HCT116 (cell line): ENCODE data around the gene OR4M1. TPM values are rescaled to one million over a fixed set of nuclear protein-coding genes. Genes with fewer than 3 reads are reported as not detected.
"Not testable (repeated sequence)": the region's sequence is repeated elsewhere in the genome, so short reads cannot be mapped to it uniquely, and the experiment has no call there.

Source experiments
- ATAC-seq: fragments of 200-7000 bp; cut with Tn5 transposase; 2 replicates; pipeline ENCODE4 v1.9.1; 2020; ENCODE audit warnings: mild to moderate bottlenecking, moderate library complexity
- BruUV-seq: library from RNA; stranded (reverse); fragments of 400-500 nt; replicated peaks from 2 replicates; lab custom pipeline; 2021; lab: Mats Ljungman, UMichigan
- CTCF ChIA-PET: fragments of 300-600 bp; sonication (Branson Sonifier 250); formaldehyde crosslinking; loops from one replicate; lab custom pipeline; 2021; ENCODE audit warnings: antibody characterized with exemption; lab: Charles Lee
- POLR2A ChIA-PET: fragments of 300-600, 350-600 bp; sonication (Branson Sonifier 250); formaldehyde crosslinking; loops from one replicate; lab custom pipeline; 2021; ENCODE audit warnings: antibody characterized with exemption; lab: Charles Lee
- RAD21 ChIA-PET, 2 experiments: fragments of 300-600 bp; sonication (Branson Sonifier 250); formaldehyde crosslinking; loops; one replicate each; lab custom pipeline; 2023; ENCODE audit warnings: low total read pairs in 2 of 2; ENCODE audit not compliant: uncharacterized antibody in 2 of 2, unreplicated experiment in 2 of 2, low non-redundant PET in 1 of 2; lab: Charles Lee
- DNase-seq: peaks from one replicate; pipeline ENCODE4 v3.0.0-alpha.2; 2010; ENCODE audit warnings: low read depth, low spot score
- H2AFZ ChIP-seq: fragments of 200-600 bp; shearing (Covaris generic), sonication (generic); 2 replicates; pipeline ENCODE4 v1.6.1; 2017; ENCODE audit warnings: low read depth, mixed run types, mixed read lengths, antibody characterized with exemption, low read length; ENCODE audit not compliant: poor library complexity, severe bottlenecking
- H3K27ac ChIP-seq: 2 replicates; pipeline ENCODE4 v1.5.1; 2012; ENCODE audit warnings: low read depth, low read length
- H3K27me3 ChIP-seq: fragments of 200-600 bp; sonication (generic); 2 replicates; pipeline ENCODE4 v1.6.1; 2016; ENCODE audit warnings: mixed run types, low read length, mixed read lengths; ENCODE audit not compliant: insufficient read depth
- H3K36me3 ChIP-seq, 2 experiments: fragments of 200-500 bp in 1 of 2; fragments of 200-600 bp in 1 of 2; sonication (Bioruptor generic) in 1 of 2; sonication (generic) in 1 of 2; 2 replicates each; pipeline versions ENCODE4 v1.5.1 to v1.6.1; 2014 to 2016; ENCODE audit warnings: low read length in 2 of 2, inconsistent platforms in 1 of 2, mixed read lengths in 1 of 2, mixed run types in 1 of 2; ENCODE audit not compliant: insufficient read depth in 2 of 2, control insufficient read depth in 1 of 2
- H3K4me1 ChIP-seq, 2 experiments: fragments of 200-600 bp in 1 of 2; sonication (generic) in 1 of 2; 2 replicates each; pipeline versions ENCODE4 v1.5.1 to v1.6.1; 2012 to 2017; ENCODE audit warnings: low read length in 2 of 2, inconsistent platforms in 1 of 2, mild to moderate bottlenecking in 1 of 2, mixed read lengths in 1 of 2, mixed run types in 1 of 2, moderate library complexity in 1 of 2; ENCODE audit not compliant: insufficient read depth in 2 of 2, control insufficient read depth in 1 of 2
- H3K4me2 ChIP-seq: fragments of 200-600 bp; sonication (generic); 2 replicates; pipeline ENCODE4 v1.6.1; 2017; ENCODE audit warnings: mixed run types, low read length, mixed read lengths
- H3K4me3 ChIP-seq, 2 experiments: fragments of 200-600 bp in 1 of 2; sonication (generic) in 1 of 2; replicated peaks in 1 of 2; 2 replicates each; pipeline ENCODE4 v1.5.1; 2011 to 2016; ENCODE audit warnings: low read length in 2 of 2, control low read depth in 1 of 2, low read depth in 1 of 2, mild to moderate bottlenecking in 1 of 2, mixed read lengths in 1 of 2, mixed run types in 1 of 2
- H3K79me2 ChIP-seq: fragments of 200-600 bp; sonication (generic); 2 replicates; pipeline ENCODE4 v1.6.1; 2017; ENCODE audit warnings: mild to moderate bottlenecking, mixed run types, low read length, moderate library complexity, mixed read lengths; ENCODE audit not compliant: insufficient read depth
- H3K9ac ChIP-seq: fragments of 200-600 bp; sonication (generic); 2 replicates; pipeline ENCODE4 v1.6.1; 2016; ENCODE audit warnings: low read length, mixed read lengths
- H3K9me2 ChIP-seq: fragments of 200-600 bp; sonication (generic), shearing (Covaris generic); 2 replicates; pipeline ENCODE4 v1.6.1; 2017; ENCODE audit warnings: mixed run types, mild to moderate bottlenecking, moderate library complexity; ENCODE audit not compliant: insufficient read depth
- H3K9me3 ChIP-seq, 2 experiments: fragments of 200-500 bp in 1 of 2; fragments of 200-600 bp in 1 of 2; sonication (Bioruptor generic) in 1 of 2; sonication (generic) in 1 of 2; 2 replicates each; pipeline ENCODE4 v1.6.1; 2014 to 2017; ENCODE audit warnings: low read length in 2 of 2, mixed read lengths in 2 of 2, inconsistent platforms in 1 of 2, low read depth in 1 of 2, mild to moderate bottlenecking in 1 of 2, mixed run types in 1 of 2, moderate library complexity in 1 of 2; ENCODE audit not compliant: control insufficient read depth in 1 of 2, insufficient read depth in 1 of 2
- H4K20me1 ChIP-seq: fragments of 200-600 bp; sonication (generic), shearing (Covaris generic); 2 replicates; pipeline ENCODE4 v1.6.1; 2017; ENCODE audit warnings: mixed run types, mild to moderate bottlenecking, moderate library complexity; ENCODE audit not compliant: insufficient read depth
- FOSL1 ChIP-seq: IDR thresholded peaks from 2 replicates; pipeline ENCODE4 v1.6.1; 2012; ENCODE audit warnings: low read depth
- REST ChIP-seq: IDR thresholded peaks from 2 replicates; pipeline ENCODE4 v1.6.1; 2012; ENCODE audit warnings: low read depth
- SIN3A ChIP-seq: IDR thresholded peaks from 2 replicates; pipeline ENCODE4 v1.6.1; 2012; ENCODE audit warnings: low read depth
- intact Hi-C: fragments of 100-400 bp; cut with micrococcal nuclease; formaldehyde crosslinking; loops from 2 replicates; pipeline ENCODE4 v1.10.0; 2022
- total RNA-seq: library from RNA; stranded (reverse); gene quantifications from one replicate; pipeline ENCODE4 v1.2.1, GENCODE V29; 2021; ENCODE audit not compliant: unreplicated experiment

The OR4M1 gene
- total RNA-seq, 1 experiment from 2014 or later: not detected

- BruUV-seq, H3K27me3 ChIP-seq, POLR2A ChIA-PET, H3K27ac ChIP-seq, intact Hi-C loops, DNase-seq, H3K9ac ChIP-seq, H3K36me3 ChIP-seq, ATAC-seq, H2AFZ ChIP-seq, H3K4me1 ChIP-seq, H3K79me2 ChIP-seq, H3K9me2 ChIP-seq, RAD21 ChIA-PET, H4K20me1 ChIP-seq, H3K4me2 ChIP-seq, H3K4me3 ChIP-seq, CTCF ChIA-PET: not testable (repeated sequence)
- H3K9me3 ChIP-seq: peaks cover 24 to 37% of the 10 kb centered on the region in 2 experiments; a peak in 2 of 4 replicates
Measured at GRCh38 chr14:19752316-19752715, 21.0 kb upstream of the OR4M1 start.

GRCh38 chr14:19754172-19754571, 19.1 kb upstream of the OR4M1 start:
- Histone ChIP-seq H3K27me3 (no peaks in the 10 kb centered on the region), H3K4me3 (no peak overlapping the region), H3K9me3 (peaks cover 17 to 24% of the 10 kb centered on the region in 2 experiments; a peak in 2 of 4 replicates), H4K20me1 (no peaks in the 10 kb centered on the region), H3K79me2 (no peaks in the 10 kb centered on the region), H3K36me3 (no peaks in the 10 kb centered on the region), H3K27ac (no peak overlapping the region), H2AFZ (no peak overlapping the region), H3K4me2 (no peak overlapping the region), H3K9me2 (no peaks in the 10 kb centered on the region), H3K9ac (no peak overlapping the region), H3K4me1 (no peaks in the 10 kb centered on the region)
- TF ChIP-seq FOSL1 (no peak), SIN3A (no peak), REST (no peak)
- DNase-seq: no peak
- ATAC-seq: no peak
- intact Hi-C loops: no loop called here
- ChIA-PET CTCF (no interaction called here), POLR2A (no interaction called here), RAD21 (no interaction called here)
- no TSS peak for BruUV-seq

- POLR2A ChIA-PET, ATAC-seq: not testable (repeated sequence)
Measured at GRCh38 chr14:19771491-19771890, 1.8 kb upstream of the OR4M1 start.

More at GRCh38 chr14:19771491-19771890, 1.8 kb upstream of the OR4M1 start:
- H3K27ac ChIP-seq, H3K79me2 ChIP-seq, H3K27me3 ChIP-seq, H2AFZ ChIP-seq, RAD21 ChIA-PET, H3K9me2 ChIP-seq, intact Hi-C loops, DNase-seq, H3K4me3 ChIP-seq, H4K20me1 ChIP-seq, CTCF ChIA-PET, H3K4me2 ChIP-seq, H3K36me3 ChIP-seq, BruUV-seq, H3K9ac ChIP-seq, H3K4me1 ChIP-seq: not testable (repeated sequence)
- H3K9me3 ChIP-seq: peaks cover 10 to 31% of the 10 kb centered on the region in 2 experiments; a peak in 3 of 4 replicates
